NCI-H82 treated with DMSO at 0.1 percent for 48 hours (cell line): ENCODE results near the gene PAX5.

Experiments used
- DNase-seq: peaks from one replicate; lab custom pipeline; 2025; ENCODE audit not compliant: unreplicated experiment; lab: John Stamatoyannopoulos, UW

The PAX5 gene

DNA sequence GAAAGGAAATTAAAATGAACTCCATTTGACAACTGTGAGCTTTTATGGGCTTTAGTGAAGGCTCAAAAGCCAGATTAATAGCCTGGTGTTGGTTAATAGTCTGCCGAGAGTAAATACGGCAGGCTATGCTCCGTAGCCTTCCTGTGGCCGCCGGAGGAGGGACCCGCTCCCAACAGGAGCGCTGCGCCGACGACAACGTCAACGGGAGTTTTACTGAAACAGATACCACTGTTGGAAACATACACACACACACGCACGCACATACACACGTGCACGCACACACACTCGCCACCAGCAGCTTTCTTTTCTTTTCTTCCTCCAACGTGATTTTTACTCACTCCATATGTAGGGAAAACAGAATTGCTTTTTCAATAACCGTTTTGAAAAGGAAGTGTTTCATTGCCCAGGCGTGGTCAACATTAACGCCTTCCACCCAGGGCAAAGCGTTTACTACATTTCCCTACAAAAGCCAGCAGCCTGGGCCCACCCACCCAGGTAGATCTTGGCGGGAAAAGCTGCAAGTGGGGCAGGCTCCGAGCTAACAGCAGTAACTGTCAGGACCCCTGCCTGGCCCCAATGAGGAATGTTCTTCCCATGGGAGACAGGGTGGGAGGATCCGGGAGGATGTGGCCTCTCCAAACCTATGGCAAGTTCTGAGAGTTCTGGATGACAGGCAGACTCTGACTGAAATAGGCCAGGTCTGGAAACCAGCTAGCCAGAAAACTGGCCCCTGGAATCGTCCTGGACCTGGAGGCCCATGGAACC, 72.3 kb downstream of the PAX5 start:
- no peak for DNase-seq

DNA sequence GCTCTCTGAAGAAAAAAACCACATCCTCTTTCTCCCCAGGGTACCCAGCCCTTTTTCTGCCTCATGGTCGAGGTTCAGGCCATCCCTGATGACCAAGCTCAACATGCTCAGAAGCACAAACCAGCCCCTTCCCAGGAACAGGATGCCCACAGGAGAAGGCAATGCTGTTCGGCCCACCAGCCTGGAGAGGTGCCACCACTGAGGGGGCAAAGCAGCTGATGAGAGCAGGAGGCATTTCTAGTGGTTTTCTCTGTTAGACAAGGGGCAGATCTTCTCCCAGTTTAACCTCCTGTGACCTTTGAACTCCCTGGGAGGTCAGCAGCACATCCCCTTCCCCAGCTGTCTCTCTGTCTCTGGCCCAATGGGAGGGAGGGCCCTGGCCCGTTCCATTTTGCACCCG, 73.0 kb downstream of the PAX5 start:
- no peak for DNase-seq

DNA sequence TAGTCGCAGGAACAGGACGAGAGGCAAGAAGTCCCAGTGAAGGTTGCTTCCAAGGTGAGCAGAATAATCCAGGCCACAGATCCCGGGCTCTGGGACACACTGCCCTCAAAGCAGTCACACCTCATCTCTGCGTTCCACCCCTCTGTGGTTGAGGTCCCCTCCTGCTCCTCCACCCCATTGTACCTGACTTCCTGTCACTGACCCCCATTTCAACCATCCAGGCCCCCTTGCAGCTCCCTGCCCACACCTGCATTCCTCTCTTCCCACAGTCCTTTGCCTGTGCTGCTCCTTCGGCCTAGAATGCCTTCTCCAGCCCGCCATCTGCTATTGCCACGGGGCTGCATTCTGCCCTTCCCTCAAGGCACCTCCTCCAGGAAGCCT, 73.5 kb downstream of the PAX5 start:
- DNase-seq = no peak

DNA sequence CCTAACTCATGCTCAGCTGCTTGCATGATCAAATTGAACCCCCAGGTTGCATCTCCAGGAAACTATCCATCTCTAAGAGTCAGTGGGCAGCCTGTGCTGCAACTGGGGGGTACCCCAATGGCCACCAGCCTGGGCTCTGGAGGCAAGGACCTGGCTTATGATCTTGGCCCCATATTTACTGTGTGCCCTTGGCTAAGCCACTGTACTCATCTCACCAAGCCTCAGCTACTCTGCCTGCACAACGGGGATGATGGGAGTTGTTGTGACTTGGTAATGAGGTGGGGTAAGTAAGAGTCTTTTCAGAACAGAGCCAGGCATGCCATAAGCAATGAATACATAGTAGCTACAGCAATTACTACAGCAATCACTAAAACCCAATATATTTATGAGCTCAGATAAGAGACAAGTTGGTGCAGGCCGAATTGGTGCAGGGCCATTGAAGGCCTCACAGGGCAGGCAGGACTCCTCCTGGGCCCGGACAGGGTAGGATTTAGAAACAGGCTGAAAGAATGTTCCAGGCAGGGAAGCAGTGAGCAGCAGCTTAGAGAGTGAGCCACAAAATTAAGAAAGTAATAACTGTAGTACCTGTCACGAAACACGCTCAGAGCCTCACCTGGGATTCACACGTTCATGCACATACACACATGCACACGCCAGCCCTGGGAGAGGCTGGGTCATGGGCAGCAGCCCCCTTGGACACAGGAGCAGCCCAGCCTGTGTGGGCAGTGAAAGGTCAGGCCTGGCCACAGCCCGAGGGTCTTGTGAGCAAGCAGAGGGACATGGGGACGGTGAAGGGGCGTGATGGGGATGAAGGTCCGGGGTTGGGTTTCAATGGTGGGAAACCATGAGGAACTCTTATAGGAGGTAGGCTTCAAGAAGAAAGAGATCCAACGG, 74.1 kb downstream of the PAX5 start:
- DNase-seq = no peak

DNA sequence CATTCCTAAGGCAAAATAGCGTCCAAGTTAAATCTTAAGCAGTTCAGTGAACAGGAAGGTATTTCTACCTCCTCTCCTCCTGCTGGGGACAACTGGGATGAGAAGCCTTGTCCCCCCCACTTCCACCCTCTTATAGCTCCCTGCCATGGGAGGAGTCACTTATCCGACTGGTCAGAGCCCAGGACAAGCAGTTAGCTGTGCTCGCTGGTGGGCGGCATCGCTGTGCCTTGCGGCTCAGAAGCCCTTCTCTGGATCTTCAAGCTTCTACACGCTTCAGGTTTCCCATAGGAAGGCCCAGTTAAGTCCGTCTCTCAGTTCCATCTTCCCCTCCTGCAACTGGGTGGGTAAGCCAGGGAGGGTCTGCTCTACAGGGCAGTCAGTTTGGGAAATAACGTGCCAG, 77.2 kb downstream of the PAX5 start:
- no peak for DNase-seq

DNA sequence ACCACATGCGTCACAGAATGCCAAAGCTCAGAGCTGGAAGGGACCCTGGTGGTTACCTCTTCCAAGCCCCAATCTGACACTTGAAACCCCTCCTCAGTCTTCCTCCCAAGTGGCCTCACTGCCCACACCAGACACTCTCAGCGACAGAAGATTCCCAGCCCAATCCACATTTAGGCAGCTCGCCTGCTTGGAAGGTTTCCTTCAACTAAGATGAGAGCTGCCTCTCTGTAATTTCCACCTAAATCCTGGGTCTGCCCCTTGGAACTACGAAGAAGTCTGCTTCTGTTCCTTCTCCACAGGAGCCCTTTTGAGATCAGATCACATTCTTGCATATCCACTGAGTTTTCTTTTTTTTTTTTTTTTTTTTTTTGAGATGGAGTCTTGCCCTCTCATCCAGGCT, 83.7 kb downstream of the PAX5 start:
- no peak for DNase-seq

DNA sequence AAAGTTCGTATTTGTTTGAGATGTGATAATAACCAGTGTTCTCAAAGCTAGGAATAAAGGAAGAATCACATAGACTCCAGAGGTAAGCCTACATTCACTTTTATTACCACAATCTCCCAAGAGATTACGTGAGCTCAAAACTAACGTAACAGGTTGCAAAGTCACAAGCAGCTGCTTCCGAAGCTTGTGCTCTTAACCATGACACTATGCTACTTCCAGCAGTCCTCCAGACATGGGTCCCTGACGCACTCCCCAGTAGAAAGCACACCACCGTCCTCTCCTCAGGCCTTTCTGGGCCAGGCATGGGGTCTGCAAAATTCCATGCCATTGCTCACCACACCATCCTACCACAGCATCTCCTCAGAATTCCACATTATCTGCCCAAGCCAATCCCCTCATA, 84.6 kb downstream of the PAX5 start:
- DNase-seq = no peak

DNA sequence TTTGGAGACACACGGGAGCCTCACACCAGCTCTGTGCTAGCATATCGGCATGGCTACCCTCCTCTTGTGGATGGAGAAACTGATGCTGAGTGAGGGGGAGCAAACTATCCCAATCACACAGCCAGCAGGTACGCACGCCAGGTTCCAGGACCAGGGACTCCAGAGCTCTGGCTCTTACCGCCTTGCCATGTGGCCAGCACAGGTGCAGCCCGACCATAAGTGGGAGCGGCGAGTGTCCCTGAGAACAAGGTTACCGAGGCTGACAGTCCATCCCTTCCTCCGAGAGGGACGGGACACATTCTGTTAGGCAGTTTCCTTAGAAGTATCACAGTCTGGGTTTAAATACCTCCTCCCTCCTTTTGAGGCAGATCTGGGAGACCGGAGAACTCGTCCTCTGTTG, 86.0 kb downstream of the PAX5 start:
- no peak for DNase-seq

DNA sequence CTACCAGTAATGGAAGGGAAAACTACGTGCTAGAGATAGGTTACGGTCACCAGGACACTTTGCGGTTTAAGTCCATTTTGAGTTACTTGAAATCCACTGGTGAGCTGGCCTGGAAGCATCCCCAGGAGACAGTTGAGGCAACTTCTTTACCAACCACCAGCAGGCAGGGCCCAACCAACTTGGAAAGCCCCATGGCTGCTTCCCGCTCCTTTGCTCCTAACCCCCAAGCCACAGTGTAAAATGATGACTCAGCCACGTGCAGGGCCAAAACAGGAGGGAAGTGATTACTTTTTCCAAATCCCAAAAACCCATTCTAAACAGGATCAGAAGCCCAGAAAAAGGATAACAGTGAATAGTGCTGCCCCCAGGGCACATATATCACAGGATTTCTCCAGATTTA, 87.4 kb downstream of the PAX5 start:
- DNase-seq = no peak

DNA sequence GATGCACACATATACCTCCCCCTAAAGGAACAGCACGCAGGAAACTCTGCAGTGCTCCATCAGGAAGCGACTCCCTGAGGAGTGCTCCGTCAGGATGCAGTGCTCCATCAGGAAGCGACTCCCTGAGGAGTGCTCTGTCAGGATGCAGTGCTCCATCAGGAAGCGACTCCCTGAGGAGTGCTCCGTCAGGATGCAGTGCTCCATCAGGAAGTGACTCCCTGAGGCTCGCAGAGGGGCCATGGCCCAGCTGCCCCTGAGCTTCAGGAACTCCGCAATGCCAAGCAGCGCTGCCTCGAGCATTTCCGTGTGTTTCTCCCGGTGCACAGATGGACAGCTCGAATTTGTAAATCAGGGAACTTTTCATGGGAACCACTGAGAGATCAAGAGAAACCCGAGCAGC, 88.1 kb downstream of the PAX5 start:
- DNase-seq = no peak

DNA sequence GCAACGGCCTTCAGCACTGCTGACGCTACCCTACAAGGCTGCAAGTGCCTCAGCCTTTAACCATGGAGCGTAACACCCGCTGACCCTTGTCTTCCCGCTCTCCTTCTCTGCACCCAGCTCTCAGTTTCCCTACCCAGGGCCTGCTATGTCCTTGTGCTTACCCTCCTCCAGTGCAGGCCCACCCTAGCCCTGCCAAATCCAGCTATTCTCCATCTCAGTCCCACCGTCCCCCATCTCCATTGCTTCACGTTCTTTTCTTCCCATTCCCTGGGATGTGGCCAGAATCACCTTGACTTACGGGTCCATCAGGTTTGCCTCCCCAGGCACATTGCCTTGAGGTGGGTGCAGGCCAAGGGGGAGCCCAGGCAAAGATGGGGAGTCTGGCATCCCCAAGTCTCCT, 91.2 kb downstream of the PAX5 start:
- no peak for DNase-seq

DNA sequence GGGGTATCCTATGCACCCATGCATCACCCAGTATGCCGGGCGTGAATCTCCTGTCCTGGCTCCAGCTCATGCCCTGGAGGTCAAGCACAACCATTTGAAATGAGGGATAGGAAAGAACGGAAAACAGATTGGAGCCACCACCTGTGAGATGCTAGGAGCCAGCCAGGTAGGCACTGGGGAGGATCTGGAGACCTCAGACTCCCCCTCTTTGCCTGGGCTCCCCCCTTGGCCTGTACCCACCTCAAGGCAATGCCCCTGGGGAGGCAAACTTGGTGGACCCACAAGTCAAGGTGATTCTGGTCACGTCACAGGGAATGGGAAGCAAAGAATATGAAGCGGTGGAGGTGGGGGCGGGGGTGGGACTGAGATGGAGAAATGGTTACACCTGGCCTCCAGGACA, 92.6 kb downstream of the PAX5 start:
- no peak for DNase-seq

DNA sequence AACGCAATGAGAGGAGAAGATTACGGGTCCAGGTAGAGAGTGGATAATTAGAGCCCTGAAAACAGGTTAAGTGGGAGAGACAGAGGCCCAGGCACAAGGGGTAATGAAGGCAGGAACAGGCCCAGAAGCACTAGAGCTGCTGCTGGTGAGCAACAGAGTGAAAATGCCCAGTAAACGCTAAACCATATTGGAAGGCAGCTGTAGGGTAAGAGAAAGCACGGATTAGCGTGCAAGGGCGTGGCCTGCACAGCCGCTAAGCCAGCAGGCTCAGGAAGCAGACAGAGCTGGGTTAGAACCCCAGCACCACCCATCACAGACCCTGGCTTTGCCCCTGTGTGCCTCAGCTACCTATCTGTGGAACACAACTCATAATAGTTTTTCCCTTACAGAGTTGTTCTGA, 93.2 kb downstream of the PAX5 start:
- DNase-seq = peak; percentile 53

DNA sequence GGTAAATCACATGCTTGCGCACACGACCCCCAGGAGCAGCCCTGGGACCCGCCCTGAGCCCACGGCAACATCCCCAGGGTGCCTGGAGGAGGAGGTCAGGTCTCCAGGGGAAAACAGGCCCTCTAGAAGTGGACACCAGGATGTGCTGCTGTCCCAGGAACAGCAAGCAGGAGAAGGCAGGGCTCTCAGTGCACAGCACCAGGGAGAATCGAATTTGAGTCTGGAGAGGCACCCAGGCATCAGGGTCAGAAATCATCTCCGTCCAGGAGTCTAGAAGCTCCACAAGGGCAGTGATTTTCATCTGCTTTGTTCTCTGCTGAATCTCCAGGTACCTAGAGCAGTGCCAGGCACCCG, 93.6 kb downstream of the PAX5 start:
- DNase-seq = no peak

DNA sequence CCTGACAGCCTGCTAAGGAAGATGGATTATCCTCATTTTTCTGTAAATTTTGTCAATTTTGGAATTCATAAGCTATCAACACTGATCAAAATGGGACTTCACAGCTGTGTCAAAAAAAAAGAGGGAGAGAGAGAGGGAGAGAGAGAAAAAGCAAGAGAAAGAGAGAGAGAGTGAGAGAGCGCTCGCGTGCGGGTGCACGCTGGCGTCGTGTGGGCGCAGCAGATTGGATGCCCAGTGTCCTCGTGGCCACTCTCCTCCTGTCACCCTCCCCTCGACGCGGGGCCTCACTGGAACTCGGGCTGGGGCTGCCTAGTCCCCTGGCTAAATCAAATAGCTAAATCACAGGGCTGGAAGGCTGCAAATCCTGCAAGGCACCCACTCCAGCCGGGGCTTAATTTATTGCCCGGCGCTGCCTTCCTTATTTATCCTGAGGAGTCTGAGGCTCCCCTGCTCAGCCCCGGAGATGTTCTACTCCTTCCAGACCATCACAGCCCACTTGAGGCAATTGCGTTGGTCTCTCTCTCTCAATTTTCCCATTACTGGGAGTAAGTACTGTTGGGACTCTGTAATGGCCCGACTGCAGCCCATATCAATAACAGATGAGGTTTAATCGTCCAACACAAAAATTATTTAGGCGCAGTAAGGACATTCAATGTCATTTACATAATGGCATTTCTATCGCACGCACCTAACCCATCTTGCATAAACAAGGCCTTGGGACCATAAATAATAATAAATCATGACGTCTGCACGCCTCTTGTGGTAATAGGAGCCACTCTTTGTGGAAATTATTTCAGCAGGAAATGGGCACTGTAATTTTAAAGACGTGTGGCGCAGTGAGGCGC, 94.2 kb downstream of the PAX5 start:
- DNase-seq = no peak

DNA sequence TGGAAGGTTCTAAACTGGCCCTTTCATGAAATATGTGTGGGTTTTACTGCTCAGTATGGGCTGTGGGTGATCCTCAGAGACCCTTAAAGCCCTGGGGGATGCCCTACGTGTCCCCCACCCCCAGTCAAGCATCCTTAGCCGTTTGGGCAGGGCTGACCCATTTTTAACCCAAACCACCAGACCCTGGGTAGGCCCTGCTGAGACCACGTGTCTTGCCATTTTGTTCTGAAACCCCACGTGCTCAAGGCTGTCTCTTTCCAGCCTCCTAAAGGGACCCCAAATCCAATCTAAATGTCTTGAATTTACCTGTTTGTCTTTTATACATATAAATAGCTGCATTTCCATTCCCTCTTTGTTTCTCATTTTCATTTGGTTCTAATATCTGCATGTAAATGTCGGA, 94.9 kb downstream of the PAX5 start:
- DNase-seq = no peak

DNA sequence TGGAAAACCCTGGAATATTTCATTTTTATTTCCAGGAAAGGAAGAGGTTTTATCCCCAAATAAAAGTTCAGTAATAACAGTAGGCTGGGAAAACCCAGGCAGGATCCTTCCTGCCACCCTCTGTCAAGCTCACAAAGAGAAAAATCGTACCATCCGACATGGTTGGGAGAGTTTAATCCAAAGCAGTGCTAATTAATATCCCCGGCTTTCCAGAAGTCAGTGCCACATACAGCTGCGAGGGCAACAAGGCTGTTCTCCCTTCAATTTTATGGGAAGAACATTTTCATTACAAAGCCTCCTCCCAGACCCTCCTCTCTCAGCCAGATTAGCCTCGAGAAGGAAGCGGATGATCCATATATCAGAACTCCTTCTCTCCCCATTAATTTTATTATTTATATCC, 95.5 kb downstream of the PAX5 start:
- peak; percentile 24 for DNase-seq

DNA sequence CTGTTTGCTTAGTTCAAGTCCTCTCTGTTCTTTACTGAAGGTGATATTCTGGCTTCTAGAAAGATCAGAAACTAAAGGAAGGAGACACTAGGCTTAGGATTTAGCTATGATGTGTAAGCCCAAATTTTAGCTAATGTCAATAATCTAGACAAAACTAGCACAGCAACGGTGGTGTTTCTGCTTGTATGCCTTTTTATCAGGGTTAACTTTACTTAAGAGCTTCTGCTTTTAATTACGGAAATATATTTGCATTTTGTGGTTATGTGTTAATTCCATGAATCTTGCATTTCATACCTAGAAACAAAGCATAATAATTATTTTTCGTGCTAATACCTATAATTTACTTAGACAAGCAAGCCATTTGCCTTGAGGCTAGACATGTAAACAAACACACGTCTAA, 96.1 kb downstream of the PAX5 start:
- no peak for DNase-seq

DNA sequence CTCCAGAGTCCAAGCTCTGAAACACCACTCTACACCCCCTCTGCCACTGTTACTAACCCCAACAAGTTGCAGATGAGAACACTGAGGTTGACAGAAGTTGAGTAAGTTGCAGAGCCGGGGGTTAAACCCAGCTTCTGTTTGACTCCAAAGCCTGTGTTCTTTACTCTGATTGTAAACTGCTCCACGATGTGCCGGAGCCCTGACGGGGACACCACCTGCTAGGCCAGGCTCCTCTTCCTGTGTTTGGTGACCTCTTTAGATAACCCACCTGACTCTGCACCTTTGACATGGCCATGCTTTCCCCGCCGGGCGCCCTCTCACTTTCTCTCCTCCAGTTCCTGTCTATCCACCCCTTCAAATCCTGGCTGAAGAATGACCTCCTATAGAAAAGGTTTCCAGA, 96.7 kb downstream of the PAX5 start:
- DNase-seq = no peak

DNA sequence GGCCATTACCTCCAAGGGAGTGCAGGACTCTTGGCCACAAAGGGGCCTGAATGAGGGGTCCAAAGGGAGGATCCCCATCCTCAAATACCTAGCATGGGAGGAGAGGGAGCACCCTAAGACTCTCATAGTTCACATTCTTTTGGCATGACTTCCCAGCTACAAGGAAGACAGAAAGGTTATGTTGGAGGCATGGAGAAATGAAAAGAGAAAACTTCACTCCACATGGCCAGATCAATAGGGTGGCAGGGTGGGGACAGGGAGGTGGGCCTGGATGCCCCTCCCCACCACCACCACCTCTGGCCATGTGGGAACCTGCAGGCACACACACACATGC, 97.6 kb downstream of the PAX5 start:
- DNase-seq = no peak

DNA sequence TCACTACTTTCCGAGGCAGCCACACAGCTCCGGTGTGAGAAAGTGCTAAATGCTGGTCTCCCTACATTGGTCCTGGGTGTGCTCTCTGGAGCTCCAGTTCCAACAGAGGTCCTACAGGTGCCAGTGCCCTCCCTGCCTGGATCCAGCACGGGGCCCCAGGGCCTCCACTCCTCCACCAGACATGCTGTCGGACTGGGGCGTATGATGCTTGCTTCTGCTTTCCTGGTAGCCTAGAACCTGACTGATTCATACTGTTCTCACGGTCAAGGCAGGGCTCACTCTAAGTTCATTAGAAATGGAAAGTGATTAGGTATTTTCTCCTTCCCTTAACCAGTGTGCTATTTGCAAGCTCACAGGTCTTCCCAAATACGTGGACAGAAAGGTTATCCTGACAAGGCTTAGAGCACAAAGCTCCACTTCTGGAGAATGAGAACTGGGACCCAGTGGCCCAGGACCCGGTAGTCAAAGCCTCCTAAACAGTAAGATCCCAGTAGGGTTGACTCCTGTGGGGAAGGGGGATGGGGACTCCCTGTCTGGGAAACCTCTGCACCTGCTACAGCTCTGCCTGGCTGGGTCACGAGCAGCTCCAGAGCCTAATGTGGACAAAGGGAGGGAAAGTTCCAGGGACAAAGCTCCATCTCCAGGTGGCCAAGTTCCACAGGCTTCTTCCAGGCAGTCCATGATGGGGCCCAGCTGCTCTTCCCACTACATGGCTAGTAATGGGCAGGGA, 98.1 kb downstream of the PAX5 start:
- no peak for DNase-seq
